ENCODE measurements around the gene IFNL1. TPM values are rescaled to one million over a fixed set of nuclear protein-coding genes. Genes with fewer than 3 reads are reported as not detected.

IFNL1 gene
- total and polyA plus RNA-seq, 9 of the 15 experiments (the other 6 are each of a cell fraction or from before 2014, with no cell fraction given) = not detected

DNA sequence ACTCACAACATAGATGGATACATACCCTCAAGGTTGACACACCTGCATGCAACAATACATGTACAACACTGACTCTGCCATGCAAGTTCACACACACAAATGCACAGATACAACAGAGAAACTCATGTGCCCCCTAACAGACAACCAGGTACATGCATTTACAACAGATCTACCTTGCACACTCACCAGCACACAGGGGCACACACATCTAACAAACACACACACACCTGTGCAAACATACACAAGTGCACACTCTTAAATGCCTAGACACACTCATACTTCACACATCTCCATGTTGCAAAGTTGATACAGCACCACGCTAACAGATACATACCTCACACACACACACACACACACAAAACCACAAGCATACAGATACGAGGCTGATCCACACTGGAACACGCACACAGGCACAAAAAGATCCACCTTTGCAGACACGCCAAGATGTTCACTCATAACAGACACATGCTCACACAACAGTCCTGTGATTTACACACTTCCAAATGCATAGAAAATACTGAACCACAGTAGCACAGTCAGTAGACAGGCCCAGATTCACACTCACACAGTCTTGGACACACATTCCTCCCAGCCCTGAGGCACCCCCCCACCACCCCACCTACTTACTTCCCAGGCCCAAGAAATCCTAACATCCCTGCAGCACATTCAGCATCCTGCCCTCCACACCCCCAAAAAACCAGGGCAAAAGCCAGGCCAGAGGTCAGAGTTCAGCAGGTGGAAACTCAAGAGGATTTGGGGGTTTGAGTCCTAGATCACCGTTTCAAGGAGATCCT, 23.1 kb downstream of the IFNL1 start:
- WGBS (ENCODE audit: insufficient coverage, low coverage, missing lambda C conversion rate) = 67% methylated on average over 5 of the region's 5 CpGs
- intact Hi-C loops (cut with micrococcal nuclease) = no loop called here
- peak; percentile 58 for FAIRE-seq
- CTCF ChIA-PET (ENCODE audit: low intra/inter-chr PET ratio) = no interaction called here
- no peak for TF ChIP-seq NCOA2 (IDR thresholded peaks at IDR 0.05; ENCODE audit: partially characterized antibody in 2 of 2)
- TF ChIP-seq NUFIP1 (IDR thresholded peaks at IDR 0.05; ENCODE audit: partially characterized antibody) = peak; percentile 36
- TF ChIP-seq SNIP1 (IDR thresholded peaks at IDR 0.05; ENCODE audit: low read depth) = peak; percentile 8; the same call in 1 of the 2 replicates
- TF ChIP-seq RUNX1 (IDR thresholded peaks at IDR 0.05; ENCODE audit: low read depth) = no peak
- TF ChIP-seq PHB (CRISPR knock-in tag; IDR thresholded peaks at IDR 0.05) = no peak
- TF ChIP-seq, protein P1, sequence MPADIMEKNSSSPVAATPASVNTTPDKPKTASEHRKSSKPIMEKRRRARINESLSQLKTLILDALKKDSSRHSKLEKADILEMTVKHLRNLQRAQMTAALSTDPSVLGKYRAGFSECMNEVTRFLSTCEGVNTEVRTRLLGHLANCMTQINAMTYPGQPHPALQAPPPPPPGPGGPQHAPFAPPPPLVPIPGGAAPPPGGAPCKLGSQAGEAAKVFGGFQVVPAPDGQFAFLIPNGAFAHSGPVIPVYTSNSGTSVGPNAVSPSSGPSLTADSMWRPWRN (IDR thresholded peaks at IDR 0.05; ENCODE audit: low read depth) = no peak
- 0 out of 2 replicates have a peak, but pooled peaks have one; percentile 38 for TF ChIP-seq HLTF (IDR thresholded peaks at IDR 0.05)
- TF ChIP-seq KDM1A (IDR thresholded peaks at IDR 0.05) = 0 out of 4 replicates have a peak, but pooled peaks of 1 of the 2 experiments have one; percentile 8
- TF ChIP-seq, protein P2, sequence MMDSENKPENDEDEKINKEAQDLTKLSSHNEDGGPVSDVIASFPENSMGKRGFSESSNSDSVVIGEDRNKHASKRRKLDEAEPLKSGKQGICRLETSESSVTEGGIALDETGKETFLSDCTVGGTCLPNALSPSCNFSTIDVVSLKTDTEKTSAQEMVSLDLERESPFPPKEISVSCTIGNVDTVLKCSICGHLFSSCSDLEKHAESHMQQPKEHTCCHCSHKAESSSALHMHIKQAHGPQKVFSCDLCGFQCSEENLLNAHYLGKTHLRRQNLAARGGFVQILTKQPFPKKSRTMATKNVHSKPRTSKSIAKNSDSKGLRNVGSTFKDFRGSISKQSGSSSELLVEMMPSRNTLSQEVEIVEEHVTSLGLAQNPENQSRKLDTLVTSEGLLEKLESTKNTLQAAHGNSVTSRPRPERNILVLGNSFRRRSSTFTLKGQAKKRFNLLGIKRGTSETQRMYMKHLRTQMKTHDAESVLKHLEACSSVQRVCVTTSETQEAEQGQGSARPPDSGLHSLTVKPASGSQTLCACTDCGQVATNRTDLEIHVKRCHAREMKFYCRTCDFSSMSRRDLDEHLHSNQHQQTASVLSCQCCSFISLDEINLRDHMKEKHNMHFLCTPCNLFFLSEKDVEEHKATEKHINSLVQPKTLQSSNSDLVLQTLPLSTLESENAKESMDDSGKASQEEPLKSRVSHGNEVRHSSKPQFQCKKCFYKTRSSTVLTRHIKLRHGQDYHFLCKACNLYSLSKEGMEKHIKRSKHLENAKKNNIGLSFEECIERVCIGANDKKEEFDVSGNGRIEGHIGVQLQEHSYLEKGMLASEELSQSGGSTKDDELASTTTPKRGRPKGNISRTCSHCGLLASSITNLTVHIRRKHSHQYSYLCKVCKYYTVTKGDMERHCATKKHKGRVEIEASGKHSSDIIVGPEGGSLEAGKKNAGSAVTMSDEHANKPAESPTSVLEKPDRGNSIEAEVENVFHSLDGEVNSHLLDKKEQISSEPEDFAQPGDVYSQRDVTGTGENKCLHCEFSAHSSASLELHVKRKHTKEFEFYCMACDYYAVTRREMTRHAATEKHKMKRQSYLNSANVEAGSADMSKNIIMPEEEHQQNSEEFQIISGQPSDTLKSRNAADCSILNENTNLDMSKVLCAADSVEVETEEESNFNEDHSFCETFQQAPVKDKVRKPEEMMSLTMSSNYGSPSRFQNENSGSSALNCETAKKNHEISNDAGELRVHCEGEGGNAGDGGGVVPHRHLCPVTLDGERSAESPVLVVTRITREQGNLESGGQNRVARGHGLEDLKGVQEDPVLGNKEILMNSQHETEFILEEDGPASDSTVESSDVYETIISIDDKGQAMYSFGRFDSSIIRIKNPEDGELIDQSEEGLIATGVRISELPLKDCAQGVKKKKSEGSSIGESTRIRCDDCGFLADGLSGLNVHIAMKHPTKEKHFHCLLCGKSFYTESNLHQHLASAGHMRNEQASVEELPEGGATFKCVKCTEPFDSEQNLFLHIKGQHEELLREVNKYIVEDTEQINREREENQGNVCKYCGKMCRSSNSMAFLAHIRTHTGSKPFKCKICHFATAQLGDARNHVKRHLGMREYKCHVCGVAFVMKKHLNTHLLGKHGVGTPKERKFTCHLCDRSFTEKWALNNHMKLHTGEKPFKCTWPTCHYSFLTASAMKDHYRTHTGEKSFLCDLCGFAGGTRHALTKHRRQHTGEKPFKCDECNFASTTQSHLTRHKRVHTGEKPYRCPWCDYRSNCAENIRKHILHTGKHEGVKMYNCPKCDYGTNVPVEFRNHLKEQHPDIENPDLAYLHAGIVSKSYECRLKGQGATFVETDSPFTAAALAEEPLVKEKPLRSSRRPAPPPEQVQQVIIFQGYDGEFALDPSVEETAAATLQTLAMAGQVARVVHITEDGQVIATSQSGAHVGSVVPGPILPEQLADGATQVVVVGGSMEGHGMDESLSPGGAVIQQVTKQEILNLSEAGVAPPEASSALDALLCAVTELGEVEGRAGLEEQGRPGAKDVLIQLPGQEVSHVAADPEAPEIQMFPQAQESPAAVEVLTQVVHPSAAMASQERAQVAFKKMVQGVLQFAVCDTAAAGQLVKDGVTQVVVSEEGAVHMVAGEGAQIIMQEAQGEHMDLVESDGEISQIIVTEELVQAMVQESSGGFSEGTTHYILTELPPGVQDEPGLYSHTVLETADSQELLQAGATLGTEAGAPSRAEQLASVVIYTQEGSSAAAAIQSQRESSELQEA (IDR thresholded peaks at IDR 0.05; ENCODE audit: low read depth) = 0 out of 2 replicates have a peak, but pooled peaks have one; percentile 10
- peak; percentile 68 for TF ChIP-seq NR2C1 (IDR thresholded peaks at IDR 0.05)
- TF ChIP-seq NR2C1 (tag; IDR thresholded peaks at IDR 0.05) = no peak
- Histone ChIP-seq H2AFZ (ENCODE audit: low read depth, low read length) (no peak overlapping the region), H3K4me3 (peak overlapping the region; percentile 78), H4K20me1 (replicated peaks; ENCODE audit: control insufficient read depth, insufficient read depth, low read length) (no peaks in the 10 kb centered on the region), H3K9ac (ENCODE audit: insufficient read depth in 1 of 2, low read depth in 2 of 2, low read length in 2 of 2) (peak overlapping the region in 1 of 2 experiments; percentile 95; a peak in 3 of 4 replicates), H3K4me1 (replicated peaks in 1 of 2; ENCODE audit: control insufficient read depth in 2 of 2, insufficient read depth in 2 of 2, low read length in 2 of 2) (peaks cover 3 to 12% of the 10 kb centered on the region in 2 experiments; a peak in 4 of 5 replicates), H3K36me3 (ENCODE audit: control insufficient read depth, insufficient read depth, low read length) (peaks cover 33% of the 10 kb centered on the region; the same call in 2 of the 3 replicates), H3K27ac (ENCODE audit: extremely low read depth, low read depth, low read length) (no peak overlapping the region), H3K27me3 (ENCODE audit: control insufficient read depth in 2 of 2, insufficient read depth in 2 of 2, low read length in 2 of 2) (no peaks in the 10 kb centered on the region), H3K79me2 (ENCODE audit: control insufficient read depth, insufficient read depth, low read length) (peaks cover 20% of the 10 kb centered on the region), H3K9me1 (ENCODE audit: control insufficient read depth, insufficient read depth, low read length) (no peaks in the 10 kb centered on the region), H3K9me3 (replicated peaks; ENCODE audit: control insufficient read depth, insufficient read depth, low read depth, low read length) (no peaks in the 10 kb centered on the region), H3K4me2 (ENCODE audit: insufficient read depth, low read length) (peak overlapping the region; percentile 80)
- no peak for DNase-seq (ENCODE audit: extremely low read depth in 1 of 4, low spot score in 3 of 4)
- TSS peak; percentile 63 for BruUV-seq (replicated peaks)
- no peak for ATAC-seq
- POLR2A ChIA-PET = no interaction called here
- in situ Hi-C loops (cut with MboI) = no loop called here
